ENCODE measurements around the gene PSMA8. TPM values are rescaled to one million over a fixed set of nuclear protein-coding genes. Genes with fewer than 3 reads are reported as not detected.

Gene PSMA8
- total and polyA plus RNA-seq, 2 donors from 2014 or later, result not detected

DNA sequence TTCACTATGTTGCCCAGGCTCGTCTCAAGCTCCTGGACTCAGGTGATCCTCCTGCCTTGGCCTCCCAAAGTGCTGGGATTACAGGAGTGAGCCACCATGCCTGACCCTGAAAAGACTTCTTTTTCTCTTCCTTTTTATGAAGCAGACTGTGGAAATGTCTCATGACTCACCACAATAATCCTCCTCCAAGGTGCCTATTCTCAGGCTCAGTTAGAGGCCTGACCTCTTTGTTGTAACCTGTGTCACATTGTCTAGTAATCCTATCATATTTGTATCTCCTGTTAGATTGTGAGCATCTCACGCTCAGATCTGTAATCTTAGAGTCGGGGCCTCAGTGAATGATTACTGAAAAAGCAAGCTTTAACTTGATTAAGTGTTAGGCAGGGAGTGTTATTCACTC lies 74.3 kb downstream of the PSMA8 start:
- H3K4me1 ChIP-seq (ENCODE audit: control insufficient read depth in 2 of 3, insufficient read depth in 2 of 3, low read depth in 1 of 3, low read length in 3 of 3), result no peaks in the 10 kb centered on the region
- intact Hi-C loops (cut with DNase I), result no loop called here
- no peak for DNase-seq
- H3K4me3 ChIP-seq (ENCODE audit: low read length in 3 of 3), result no peak overlapping the region
- no peak for TF ChIP-seq CTCF (IDR thresholded peaks at IDR 0.05; ENCODE audit: borderline replicate concordance, extremely low read depth, insufficient read depth)
- no peak overlapping the region for H3K27ac ChIP-seq (ENCODE audit: low read depth in 2 of 2, low read length in 2 of 2)
- H3K9ac ChIP-seq (ENCODE audit: low read length in 3 of 3), result no peak overlapping the region
- H3K9me3 ChIP-seq (ENCODE audit: control insufficient read depth in 2 of 3, insufficient read depth in 1 of 3, low read length in 3 of 3), result no peaks in the 10 kb centered on the region
- H3K36me3 ChIP-seq (ENCODE audit: control insufficient read depth in 2 of 3, insufficient read depth in 3 of 3, low read length in 3 of 3), result no peaks in the 10 kb centered on the region
- no peak for FAIRE-seq
- no peaks in the 10 kb centered on the region for H3K27me3 ChIP-seq (ENCODE audit: control insufficient read depth, insufficient read depth, low read length)

DNA sequence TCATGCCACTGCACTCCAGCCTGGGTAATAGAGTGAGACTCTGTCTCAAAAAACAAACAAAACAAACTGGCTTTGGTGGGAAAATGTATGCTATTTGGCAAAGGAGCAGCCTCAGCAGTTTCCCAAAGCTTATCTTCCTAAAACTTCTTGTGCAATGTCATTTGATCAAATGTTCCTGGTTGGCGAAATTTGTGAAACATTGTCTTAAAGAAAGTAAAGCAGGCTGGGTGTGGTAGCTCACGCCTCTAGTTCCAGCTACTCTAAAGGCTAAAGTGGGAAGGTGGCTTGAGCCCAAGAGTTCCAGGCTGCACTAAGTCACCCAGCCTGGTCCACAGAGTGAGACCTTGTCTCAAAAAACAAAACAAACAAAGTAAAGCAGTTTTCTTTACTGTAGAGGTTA lies 75.3 kb downstream of the PSMA8 start:
- no peaks in the 10 kb centered on the region for H3K9me3 ChIP-seq (ENCODE audit: control insufficient read depth in 2 of 3, insufficient read depth in 1 of 3, low read length in 3 of 3)
- H3K4me3 ChIP-seq (ENCODE audit: low read length in 3 of 3), result no peak overlapping the region
- H3K4me1 ChIP-seq (ENCODE audit: control insufficient read depth in 2 of 3, insufficient read depth in 2 of 3, low read depth in 1 of 3, low read length in 3 of 3), result no peaks in the 10 kb centered on the region
- no peak for TF ChIP-seq CTCF (IDR thresholded peaks at IDR 0.05; ENCODE audit: borderline replicate concordance, extremely low read depth, insufficient read depth)
- no peak for DNase-seq
- H3K36me3 ChIP-seq (ENCODE audit: control insufficient read depth in 2 of 3, insufficient read depth in 3 of 3, low read length in 3 of 3), result no peaks in the 10 kb centered on the region
- no peaks in the 10 kb centered on the region for H3K27me3 ChIP-seq (ENCODE audit: control insufficient read depth, insufficient read depth, low read length)
- no peak overlapping the region for H3K27ac ChIP-seq (ENCODE audit: low read depth in 2 of 2, low read length in 2 of 2)
- FAIRE-seq, result no peak
- intact Hi-C loops (cut with DNase I), result no loop called here
- H3K9ac ChIP-seq (ENCODE audit: low read length in 3 of 3), result no peak overlapping the region

DNA sequence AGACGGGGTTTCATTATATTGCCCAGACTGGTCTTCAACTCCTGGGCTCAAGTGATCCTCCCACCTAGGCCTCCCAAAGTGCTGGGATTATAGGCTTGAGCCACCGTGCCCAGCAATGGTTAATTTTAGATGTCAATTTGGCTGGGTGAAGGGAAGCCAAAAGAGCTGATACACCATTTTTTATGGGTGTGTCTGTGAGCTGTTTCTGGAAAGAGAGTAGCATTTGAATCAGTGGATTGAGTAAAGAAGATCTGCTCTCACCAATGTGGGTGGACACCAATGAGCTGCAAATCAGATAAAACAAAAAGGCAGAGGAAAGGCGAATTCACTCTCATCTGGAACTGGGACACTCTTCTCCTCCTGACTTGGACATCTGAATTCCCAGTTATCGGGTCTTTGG lies 76.5 kb downstream of the PSMA8 start:
- intact Hi-C loops (cut with DNase I), result no loop called here
- H3K9me3 ChIP-seq (ENCODE audit: control insufficient read depth in 2 of 3, insufficient read depth in 1 of 3, low read length in 3 of 3), result no peaks in the 10 kb centered on the region
- no peak for FAIRE-seq

More for the DNA sequence above, 76.5 kb downstream of the PSMA8 start:
- Histone ChIP-seq H3K36me3 (ENCODE audit: control insufficient read depth in 2 of 3, insufficient read depth in 3 of 3, low read length in 3 of 3) (no peaks in the 10 kb centered on the region), H3K27me3 (ENCODE audit: control insufficient read depth, insufficient read depth, low read length) (no peaks in the 10 kb centered on the region), H3K4me1 (ENCODE audit: control insufficient read depth in 2 of 3, insufficient read depth in 2 of 3, low read depth in 1 of 3, low read length in 3 of 3) (no peaks in the 10 kb centered on the region), H3K9ac (ENCODE audit: low read length in 3 of 3) (no peak overlapping the region), H3K4me3 (ENCODE audit: low read length in 3 of 3) (no peak overlapping the region), H3K27ac (ENCODE audit: low read depth in 2 of 2, low read length in 2 of 2) (no peak overlapping the region)
- no peak for DNase-seq
- TF ChIP-seq CTCF (IDR thresholded peaks at IDR 0.05; ENCODE audit: borderline replicate concordance, extremely low read depth, insufficient read depth), result no peak
